Measurements from ENCODE around the gene PEX5L. TPM values are rescaled to one million over a fixed set of nuclear protein-coding genes. Genes with fewer than 3 reads are reported as not detected.

Gene PEX5L
- total and polyA plus RNA-seq, 2 donors (not counting 1 experiment from before 2014, with no cell fraction given): not detected

DNA sequence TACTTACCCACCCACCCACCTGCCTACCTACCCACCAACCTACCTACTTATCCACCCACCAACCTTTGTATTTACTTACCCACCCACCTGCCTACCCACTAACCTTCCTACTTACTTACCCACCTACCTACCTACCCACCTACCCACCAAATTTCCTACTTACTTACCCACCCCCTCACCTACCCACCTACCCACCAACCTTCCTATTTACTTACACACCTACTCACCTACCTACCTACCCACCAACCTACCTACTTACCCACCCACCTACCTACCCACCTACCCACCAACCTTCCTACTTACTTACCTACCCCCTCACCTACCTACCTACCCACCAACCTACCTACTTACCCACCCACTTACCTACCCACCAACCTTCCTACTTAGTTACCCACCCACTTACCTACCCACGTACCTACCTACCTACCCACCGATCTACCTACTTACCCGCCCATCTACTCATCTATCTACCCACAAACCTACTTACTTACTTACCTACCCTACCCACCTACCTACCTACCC lies 204.3 kb downstream of the PEX5L start:
- no peak for DNase-seq
- H3K4me3 Mint-ChIP-seq: no peak overlapping the region
- H3K79me2 ChIP-seq (ENCODE audit: control insufficient read depth, insufficient read depth, low read length): no peaks in the 10 kb centered on the region
- H3K4me1 Mint-ChIP-seq: no peaks in the 10 kb centered on the region
- intact Hi-C loops (cut with micrococcal nuclease): no loop called here
- H4K20me1 ChIP-seq (ENCODE audit: control insufficient read depth, insufficient read depth, low read length, poor library complexity, severe bottlenecking): no peaks in the 10 kb centered on the region
- H3K27me3 ChIP-seq (replicated peaks in 1 of 4; ENCODE audit: control extremely low read depth in 1 of 4, control insufficient read depth in 3 of 4, insufficient read depth in 4 of 4, low read length in 3 of 4): no peaks in the 10 kb centered on the region
- H3K4me3 ChIP-seq (ENCODE audit: control extremely low read depth in 1 of 5, extremely low read depth in 1 of 5, insufficient read depth in 1 of 5, low read depth in 2 of 5, low read length in 4 of 5): no peak overlapping the region
- peaks cover 20% of the 10 kb centered on the region for H3K27me3 Mint-ChIP-seq
- H2AFZ ChIP-seq (ENCODE audit: insufficient read depth, low read depth, low read length, poor library complexity, severe bottlenecking): no peak overlapping the region
- TF ChIP-seq EZH2 (IDR thresholded peaks at IDR 0.05; ENCODE audit: borderline replicate concordance, insufficient read depth, low read depth, low read length, poor library complexity, severe bottlenecking): no peak
- TF ChIP-seq, protein P1, sequence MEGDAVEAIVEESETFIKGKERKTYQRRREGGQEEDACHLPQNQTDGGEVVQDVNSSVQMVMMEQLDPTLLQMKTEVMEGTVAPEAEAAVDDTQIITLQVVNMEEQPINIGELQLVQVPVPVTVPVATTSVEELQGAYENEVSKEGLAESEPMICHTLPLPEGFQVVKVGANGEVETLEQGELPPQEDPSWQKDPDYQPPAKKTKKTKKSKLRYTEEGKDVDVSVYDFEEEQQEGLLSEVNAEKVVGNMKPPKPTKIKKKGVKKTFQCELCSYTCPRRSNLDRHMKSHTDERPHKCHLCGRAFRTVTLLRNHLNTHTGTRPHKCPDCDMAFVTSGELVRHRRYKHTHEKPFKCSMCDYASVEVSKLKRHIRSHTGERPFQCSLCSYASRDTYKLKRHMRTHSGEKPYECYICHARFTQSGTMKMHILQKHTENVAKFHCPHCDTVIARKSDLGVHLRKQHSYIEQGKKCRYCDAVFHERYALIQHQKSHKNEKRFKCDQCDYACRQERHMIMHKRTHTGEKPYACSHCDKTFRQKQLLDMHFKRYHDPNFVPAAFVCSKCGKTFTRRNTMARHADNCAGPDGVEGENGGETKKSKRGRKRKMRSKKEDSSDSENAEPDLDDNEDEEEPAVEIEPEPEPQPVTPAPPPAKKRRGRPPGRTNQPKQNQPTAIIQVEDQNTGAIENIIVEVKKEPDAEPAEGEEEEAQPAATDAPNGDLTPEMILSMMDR (IDR thresholded peaks at IDR 0.05): no peak
- ATAC-seq (ENCODE audit: low read depth): no peak
- H3K9me3 Mint-ChIP-seq (ENCODE audit: insufficient read depth): no peaks in the 10 kb centered on the region
- no peak overlapping the region for H3K4me2 ChIP-seq (replicated peaks; ENCODE audit: low read depth, low read length, poor library complexity, severe bottlenecking)
- no peak overlapping the region for H3K27ac Mint-ChIP-seq
- H3K9ac ChIP-seq (ENCODE audit: low read length): no peak overlapping the region
- POLR2A ChIA-PET: no interaction called here
- no peaks in the 10 kb centered on the region for H3K36me3 ChIP-seq (replicated peaks in 1 of 2; ENCODE audit: control extremely low read depth in 1 of 2, control insufficient read depth in 1 of 2, extremely low read depth in 1 of 2, insufficient read depth in 2 of 2, low read length in 1 of 2)
- H3K27ac ChIP-seq (ENCODE audit: low read length in 2 of 2): no peak overlapping the region
- no peaks in the 10 kb centered on the region for H3K4me1 ChIP-seq (ENCODE audit: control insufficient read depth in 2 of 2, insufficient read depth in 2 of 2, low read length in 2 of 2)
- CTCF ChIA-PET: no interaction called here
- 88% methylated on average over 3 of the region's 3 CpGs for WGBS (ENCODE audit: insufficient coverage)
- no peaks in the 10 kb centered on the region for H3K9me3 ChIP-seq (ENCODE audit: control extremely low read depth in 1 of 3, control insufficient read depth in 2 of 3, insufficient read depth in 1 of 3, low read length in 2 of 3)

DNA sequence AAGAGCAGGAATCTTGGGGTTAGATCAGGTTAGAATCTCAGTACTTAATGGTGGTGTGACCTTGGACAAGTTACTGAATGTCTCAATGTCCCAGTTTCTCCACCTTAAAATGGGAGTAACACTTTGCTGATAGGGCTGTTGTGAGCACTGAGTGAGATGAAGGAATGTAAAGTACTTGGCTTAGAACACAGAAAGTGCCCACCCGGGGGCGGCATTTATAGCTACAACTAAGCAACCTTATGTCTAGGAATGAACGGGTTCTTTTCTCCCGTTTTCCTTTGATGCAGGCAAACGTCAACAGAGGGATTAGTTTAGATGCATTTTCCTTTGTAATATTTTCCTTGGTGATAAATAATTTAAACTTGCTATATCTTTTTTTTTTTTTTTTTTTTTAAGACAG lies 207.3 kb downstream of the PEX5L start:
- ATAC-seq (ENCODE audit: low read depth): no peak
- CTCF ChIA-PET: no interaction called here
- POLR2A ChIA-PET: no interaction called here

More for the DNA sequence above, 207.3 kb downstream of the PEX5L start:
- Histone ChIP-seq H3K79me2 (ENCODE audit: control insufficient read depth, insufficient read depth, low read length) (no peaks in the 10 kb centered on the region), H3K9me3 (ENCODE audit: control extremely low read depth in 1 of 3, control insufficient read depth in 2 of 3, insufficient read depth in 1 of 3, low read length in 2 of 3) (no peaks in the 10 kb centered on the region), H3K4me1 (ENCODE audit: control insufficient read depth in 2 of 2, insufficient read depth in 2 of 2, low read length in 2 of 2) (no peaks in the 10 kb centered on the region), H3K4me2 (replicated peaks; ENCODE audit: low read depth, low read length, poor library complexity, severe bottlenecking) (no peak overlapping the region), H2AFZ (ENCODE audit: insufficient read depth, low read depth, low read length, poor library complexity, severe bottlenecking) (no peak overlapping the region), H3K9ac (ENCODE audit: low read length) (no peak overlapping the region), H4K20me1 (ENCODE audit: control insufficient read depth, insufficient read depth, low read length, poor library complexity, severe bottlenecking) (no peaks in the 10 kb centered on the region), H3K27ac (ENCODE audit: low read length in 2 of 2) (no peak overlapping the region), H3K4me3 (ENCODE audit: control extremely low read depth in 1 of 5, extremely low read depth in 1 of 5, insufficient read depth in 1 of 5, low read depth in 2 of 5, low read length in 4 of 5) (no peak overlapping the region), H3K36me3 (replicated peaks in 1 of 2; ENCODE audit: control extremely low read depth in 1 of 2, control insufficient read depth in 1 of 2, extremely low read depth in 1 of 2, insufficient read depth in 2 of 2, low read length in 1 of 2) (no peaks in the 10 kb centered on the region), H3K27me3 (replicated peaks in 1 of 4; ENCODE audit: control extremely low read depth in 1 of 4, control insufficient read depth in 3 of 4, insufficient read depth in 4 of 4, low read length in 3 of 4) (no peaks in the 10 kb centered on the region)
- intact Hi-C loops (cut with micrococcal nuclease): no loop called here
- no peak overlapping the region for H3K4me3 Mint-ChIP-seq
- DNase-seq: no peak
- no peaks in the 10 kb centered on the region for H3K9me3 Mint-ChIP-seq (ENCODE audit: insufficient read depth)
- no CpG with 5 or more reads among the region's 5 CpGs for WGBS (ENCODE audit: insufficient coverage)
- no peak for TF ChIP-seq EZH2 (IDR thresholded peaks at IDR 0.05; ENCODE audit: borderline replicate concordance, insufficient read depth, low read depth, low read length, poor library complexity, severe bottlenecking)
- no peak overlapping the region for H3K27ac Mint-ChIP-seq
- H3K27me3 Mint-ChIP-seq: peaks cover 24% of the 10 kb centered on the region
- no peaks in the 10 kb centered on the region for H3K4me1 Mint-ChIP-seq
